ENCODE measurements around the gene ASPRV1. TPM values are rescaled to one million over a fixed set of nuclear protein-coding genes. Genes with fewer than 3 reads are reported as not detected.

ASPRV1 gene
- total RNA-seq, 1 experiment from 2014 or later: 0.66 TPM

DNA sequence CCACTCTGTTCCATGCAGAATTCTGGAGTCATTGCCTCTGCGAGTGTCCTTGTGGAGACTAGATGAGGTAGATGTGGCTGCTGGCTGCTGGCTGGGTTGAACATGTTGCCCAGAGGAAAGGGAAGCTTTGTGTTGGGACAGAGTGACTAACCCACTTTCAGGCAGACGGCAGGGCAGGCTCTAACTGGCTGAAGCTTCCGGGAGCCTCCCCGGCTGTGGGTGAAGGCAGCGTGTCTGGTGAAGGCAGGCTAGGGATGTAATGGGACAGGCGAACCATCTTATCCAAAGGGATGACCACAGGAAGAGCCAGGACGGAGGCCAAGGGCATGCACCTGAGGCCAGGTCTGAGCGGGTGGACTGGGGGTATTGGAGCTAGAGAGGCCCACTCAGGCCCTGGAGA is 16.0 kb downstream of the ASPRV1 start:
- no peak overlapping the region for H3K27ac Mint-ChIP-seq (ENCODE audit: unreplicated experiment)
- H3K4me1 ChIP-seq: no peaks in the 10 kb centered on the region
- BruUV-seq (replicated peaks): no TSS peak
- no peak overlapping the region for H3K4me3 ChIP-seq (ENCODE audit: low read depth, low read length)
- peaks cover 29% of the 10 kb centered on the region for H3K4me1 Mint-ChIP-seq (ENCODE audit: low read depth, unreplicated experiment)
- H3K9me3 ChIP-seq: no peaks in the 10 kb centered on the region
- no peak overlapping the region for H3K4me3 Mint-ChIP-seq (ENCODE audit: unreplicated experiment)
- H3K27me3 ChIP-seq (replicated peaks; ENCODE audit: control insufficient read depth, insufficient read depth, low read length): no peaks in the 10 kb centered on the region
- peaks cover 26% of the 10 kb centered on the region for H3K36me3 Mint-ChIP-seq (ENCODE audit: insufficient read depth, unreplicated experiment)
- no peaks in the 10 kb centered on the region; the same call in none of the 2 replicates for H3K36me3 ChIP-seq (ENCODE audit: control insufficient read depth, insufficient read depth, low read length)
- POLR2A ChIA-PET: no interaction called here
- CTCF ChIA-PET: no interaction called here
- intact Hi-C loops (cut with micrococcal nuclease; ENCODE audit: unreplicated experiment): no loop called here
- no peak for TF ChIP-seq CTCF (IDR thresholded peaks at IDR 0.05; ENCODE audit: insufficient read depth in 1 of 2, low read depth in 1 of 2, low read length in 1 of 2, severe bottlenecking in 1 of 2, unreplicated experiment in 1 of 2)
- DNase-seq: no peak
- H3K9me3 Mint-ChIP-seq (ENCODE audit: unreplicated experiment): no peaks in the 10 kb centered on the region
- H3K27me3 Mint-ChIP-seq (ENCODE audit: insufficient read depth, unreplicated experiment): no peaks in the 10 kb centered on the region

DNA sequence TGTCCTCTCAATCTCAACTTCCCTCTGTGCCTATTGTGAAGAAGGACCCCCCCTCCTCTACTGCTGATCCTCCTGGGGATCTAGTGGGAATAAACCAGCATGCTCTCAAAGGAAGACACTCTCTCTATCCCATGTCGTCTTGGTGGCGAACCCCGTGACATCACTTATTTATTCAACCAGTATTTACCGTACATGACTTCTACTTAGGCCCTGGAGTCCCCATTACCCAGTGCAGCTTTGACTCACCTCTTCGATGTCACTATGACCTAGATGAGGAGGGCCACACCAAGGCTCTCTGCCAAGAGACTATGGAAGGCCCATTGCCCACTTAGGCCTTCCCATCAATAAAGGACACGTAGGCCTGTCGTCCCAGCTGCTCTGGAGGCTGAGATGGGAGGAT is 16.7 kb downstream of the ASPRV1 start:
- H3K4me1 ChIP-seq: no peaks in the 10 kb centered on the region; the same call in 1 of the 2 replicates
- POLR2A ChIA-PET: no interaction called here

DNA sequence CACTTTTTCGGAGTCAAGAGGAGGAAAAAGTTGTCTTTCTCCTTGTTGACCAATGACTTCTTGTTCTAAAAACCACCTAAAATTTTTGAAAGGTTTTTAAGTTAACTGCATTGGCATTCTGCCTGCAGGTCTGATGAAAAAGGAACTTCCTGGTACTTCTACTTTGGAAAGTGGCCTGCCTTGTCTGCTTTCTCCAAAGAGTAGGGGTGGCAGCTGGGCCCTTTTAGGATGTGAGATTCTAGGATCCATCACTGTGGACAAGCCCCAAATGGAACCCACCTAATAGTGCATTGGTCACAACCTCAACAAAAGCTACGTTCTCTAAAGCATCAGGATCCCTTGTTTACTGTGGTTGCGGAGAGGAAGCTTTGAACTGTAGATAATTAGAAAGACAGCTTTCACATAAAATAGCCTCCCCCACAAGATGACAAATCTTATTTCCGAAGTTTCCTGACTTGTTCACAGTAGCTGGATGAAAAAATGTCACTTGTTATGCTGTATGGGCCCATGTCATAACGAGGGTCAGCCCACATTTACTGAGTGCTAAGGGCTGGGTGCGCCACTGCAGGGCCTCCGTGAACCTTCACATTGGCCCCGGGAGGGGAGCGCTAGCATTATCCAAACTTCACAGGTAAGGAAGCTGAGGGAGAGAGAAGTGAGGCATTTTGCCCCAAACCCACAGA is 17.4 kb downstream of the ASPRV1 start:
- no peak overlapping the region for H3K27ac Mint-ChIP-seq (ENCODE audit: unreplicated experiment)
- no peak overlapping the region for H3K4me3 ChIP-seq (ENCODE audit: low read depth, low read length)
- H3K4me3 Mint-ChIP-seq (ENCODE audit: unreplicated experiment): no peak overlapping the region
- no peaks in the 10 kb centered on the region; the same call in none of the 2 replicates for H3K36me3 ChIP-seq (ENCODE audit: control insufficient read depth, insufficient read depth, low read length)
- no peaks in the 10 kb centered on the region for H3K27me3 ChIP-seq (replicated peaks; ENCODE audit: control insufficient read depth, insufficient read depth, low read length)
- intact Hi-C loops (cut with micrococcal nuclease; ENCODE audit: unreplicated experiment): no loop called here
- no peak for DNase-seq
- peaks cover 26% of the 10 kb centered on the region for H3K4me1 Mint-ChIP-seq (ENCODE audit: low read depth, unreplicated experiment)
- BruUV-seq (replicated peaks): no TSS peak
- ChIA-PET CTCF (no interaction called here), POLR2A (no interaction called here)
- H3K9me3 Mint-ChIP-seq (ENCODE audit: unreplicated experiment): no peaks in the 10 kb centered on the region
- H3K36me3 Mint-ChIP-seq (ENCODE audit: insufficient read depth, unreplicated experiment): peaks cover 36% of the 10 kb centered on the region
- H3K27me3 Mint-ChIP-seq (ENCODE audit: insufficient read depth, unreplicated experiment): no peaks in the 10 kb centered on the region
- H3K4me1 ChIP-seq: no peaks in the 10 kb centered on the region; the same call in 1 of the 2 replicates
- no peak for TF ChIP-seq CTCF (IDR thresholded peaks at IDR 0.05; ENCODE audit: insufficient read depth in 1 of 2, low read depth in 1 of 2, low read length in 1 of 2, severe bottlenecking in 1 of 2, unreplicated experiment in 1 of 2)
- H3K9me3 ChIP-seq: no peaks in the 10 kb centered on the region

More for the DNA sequence above, 16.7 kb downstream of the ASPRV1 start:
- CTCF ChIA-PET: no interaction called here
- Mint-ChIP-seq H3K27ac (ENCODE audit: unreplicated experiment) (no peak overlapping the region), H3K36me3 (ENCODE audit: insufficient read depth, unreplicated experiment) (peaks cover 28% of the 10 kb centered on the region), H3K4me3 (ENCODE audit: unreplicated experiment) (no peak overlapping the region), H3K27me3 (ENCODE audit: insufficient read depth, unreplicated experiment) (no peaks in the 10 kb centered on the region), H3K9me3 (ENCODE audit: unreplicated experiment) (no peaks in the 10 kb centered on the region), H3K4me1 (ENCODE audit: low read depth, unreplicated experiment) (peaks cover 29% of the 10 kb centered on the region)
- H3K27me3 ChIP-seq (replicated peaks; ENCODE audit: control insufficient read depth, insufficient read depth, low read length): no peaks in the 10 kb centered on the region
- H3K4me3 ChIP-seq (ENCODE audit: low read depth, low read length): no peak overlapping the region
- no peaks in the 10 kb centered on the region; the same call in none of the 2 replicates for H3K36me3 ChIP-seq (ENCODE audit: control insufficient read depth, insufficient read depth, low read length)
- DNase-seq: no peak
- H3K9me3 ChIP-seq: no peaks in the 10 kb centered on the region
- BruUV-seq (replicated peaks): no TSS peak
- TF ChIP-seq CTCF (IDR thresholded peaks at IDR 0.05; ENCODE audit: insufficient read depth in 1 of 2, low read depth in 1 of 2, low read length in 1 of 2, severe bottlenecking in 1 of 2, unreplicated experiment in 1 of 2): no peak
- intact Hi-C loops (cut with micrococcal nuclease; ENCODE audit: unreplicated experiment): no loop called here
